ENCODE results near the gene SLC7A9.

SLC7A9 gene

DNA sequence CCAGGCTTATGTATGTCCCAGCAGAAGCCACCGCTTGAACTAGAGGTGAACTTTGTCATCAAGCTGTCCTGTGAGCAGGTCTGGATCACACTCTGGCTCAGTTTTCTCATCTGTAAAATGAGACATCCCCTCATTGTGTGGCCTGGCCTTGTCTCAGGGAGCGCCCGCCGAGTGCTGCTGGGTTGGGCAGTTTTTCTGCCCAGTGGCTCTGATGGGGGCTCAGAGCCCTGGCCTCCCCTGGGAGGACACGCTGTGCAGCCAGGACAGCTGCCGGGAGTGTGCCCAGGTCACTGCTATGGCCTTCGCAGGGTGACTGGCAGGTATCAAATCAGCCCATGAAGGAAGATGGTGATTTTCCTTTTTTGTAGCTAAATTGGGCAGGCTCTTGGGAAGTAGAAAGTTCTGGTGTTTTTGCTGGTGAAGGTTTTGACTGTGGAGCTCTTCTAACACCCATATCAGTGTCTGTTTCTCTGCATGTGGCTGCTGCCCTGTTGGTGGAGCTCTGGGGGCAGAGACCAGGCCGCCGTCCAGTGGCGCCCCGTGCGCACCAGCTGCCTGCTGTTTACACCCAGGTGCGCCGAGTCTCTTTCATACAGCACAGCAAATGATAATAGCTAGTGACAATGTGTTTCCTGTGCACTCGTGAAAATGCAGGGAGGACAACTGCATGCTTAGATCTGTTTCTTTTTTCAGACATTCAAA, 40.8 kb downstream of the SLC7A9 start:
- no peak for DNase-seq (ENCODE audit: low read depth)

DNA sequence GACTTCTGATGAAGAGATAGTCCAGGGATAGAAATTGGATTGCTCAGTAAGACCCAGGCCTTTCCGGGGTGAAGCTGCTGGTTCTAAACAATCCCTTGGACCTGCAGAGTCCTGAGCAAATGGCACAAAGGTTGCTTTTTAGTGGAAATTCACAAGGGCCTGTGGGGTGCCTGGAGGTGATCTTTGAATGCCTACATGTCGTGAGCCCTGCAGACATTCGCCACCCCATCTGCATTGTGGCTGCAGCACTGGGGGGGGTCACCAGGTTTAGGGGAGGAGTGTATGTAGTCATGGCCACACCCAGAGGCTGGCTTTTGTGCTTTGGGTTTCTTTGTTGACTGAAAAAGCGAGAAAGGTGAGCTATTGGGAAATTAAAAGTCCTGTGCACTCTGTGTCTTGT, 41.4 kb downstream of the SLC7A9 start:
- DNase-seq (ENCODE audit: low read depth): no peak

DNA sequence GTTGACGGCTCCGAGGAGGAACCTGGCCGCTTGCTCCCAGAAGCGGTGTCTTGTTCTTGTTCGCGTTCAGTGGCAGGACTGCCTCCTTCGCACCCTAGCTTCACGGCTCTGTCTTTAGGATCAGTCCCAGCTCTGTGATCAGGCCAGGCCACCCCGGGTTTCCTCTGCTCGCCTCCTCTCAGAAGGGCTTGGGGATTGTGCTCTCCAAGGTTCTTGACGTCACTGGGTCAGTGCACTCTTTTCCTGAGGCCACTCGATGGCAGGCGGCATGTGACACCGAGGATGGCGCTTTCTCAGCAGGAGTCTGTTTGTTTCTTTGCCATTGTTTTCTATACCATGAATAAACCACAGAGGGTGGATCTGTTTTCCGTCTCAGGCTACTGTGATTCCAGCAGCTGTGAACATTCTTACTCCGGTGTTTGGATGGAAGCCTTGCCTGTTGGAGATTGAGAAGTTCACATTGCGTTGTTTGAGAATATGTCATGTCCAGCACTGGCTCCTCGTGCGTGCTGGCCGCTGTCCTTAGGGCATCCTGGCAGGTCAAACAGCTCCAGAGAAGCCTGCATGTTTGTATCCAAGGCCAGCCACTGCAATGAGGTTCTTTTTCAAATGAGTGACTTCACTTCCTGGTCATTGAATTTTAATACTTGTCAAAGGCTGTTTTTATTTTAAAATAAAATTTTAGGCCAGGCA, 44.5 kb downstream of the SLC7A9 start:
- no peak for DNase-seq (ENCODE audit: low read depth)

DNA sequence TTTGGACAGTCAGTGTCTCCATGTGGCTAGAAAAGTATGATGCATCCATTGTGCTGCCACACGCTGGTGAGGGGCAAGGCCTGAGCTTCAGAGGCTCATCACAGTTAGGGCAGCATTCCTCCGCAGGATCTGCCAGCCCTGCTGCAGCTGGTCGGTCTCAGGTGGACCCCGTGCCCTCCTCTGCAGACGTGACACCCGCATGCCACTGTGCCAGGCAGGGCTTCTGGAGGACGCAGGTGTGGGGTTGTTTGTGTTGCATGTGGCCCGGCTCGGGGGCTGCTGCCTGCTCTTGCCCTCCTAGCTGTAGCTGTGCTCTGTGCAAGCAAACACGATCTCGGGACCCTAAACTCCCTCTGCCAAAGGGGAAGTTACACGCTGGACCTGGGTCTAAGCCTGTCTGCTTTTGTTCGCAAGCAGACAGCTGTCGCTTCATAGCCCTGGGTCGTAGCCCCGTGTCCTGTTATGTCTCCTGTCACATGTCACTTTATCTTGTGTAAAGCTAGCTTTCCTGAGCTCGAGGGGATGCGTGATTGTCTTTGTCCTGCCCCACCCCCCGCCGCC, 45.3 kb downstream of the SLC7A9 start:
- no peak for DNase-seq (ENCODE audit: low read depth)

DNA sequence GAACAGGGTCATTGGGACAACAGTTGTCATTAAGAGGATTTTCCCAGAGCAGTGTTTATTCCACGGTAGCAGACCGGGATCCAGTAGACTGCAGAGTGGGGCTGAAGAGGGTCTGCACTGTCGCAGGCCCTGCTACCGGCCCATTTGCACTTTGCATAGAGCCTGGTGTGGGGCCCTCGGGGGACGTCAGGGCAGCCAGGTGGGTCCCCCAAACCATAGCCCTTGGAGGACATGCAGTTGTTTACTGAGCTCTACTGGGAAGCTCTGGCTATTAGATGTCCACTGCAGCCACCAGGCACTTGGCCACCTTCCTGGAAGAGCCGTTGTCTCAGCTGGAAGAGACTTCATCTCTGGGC, 45.8 kb downstream of the SLC7A9 start:
- no peak for DNase-seq (ENCODE audit: low read depth)

DNA sequence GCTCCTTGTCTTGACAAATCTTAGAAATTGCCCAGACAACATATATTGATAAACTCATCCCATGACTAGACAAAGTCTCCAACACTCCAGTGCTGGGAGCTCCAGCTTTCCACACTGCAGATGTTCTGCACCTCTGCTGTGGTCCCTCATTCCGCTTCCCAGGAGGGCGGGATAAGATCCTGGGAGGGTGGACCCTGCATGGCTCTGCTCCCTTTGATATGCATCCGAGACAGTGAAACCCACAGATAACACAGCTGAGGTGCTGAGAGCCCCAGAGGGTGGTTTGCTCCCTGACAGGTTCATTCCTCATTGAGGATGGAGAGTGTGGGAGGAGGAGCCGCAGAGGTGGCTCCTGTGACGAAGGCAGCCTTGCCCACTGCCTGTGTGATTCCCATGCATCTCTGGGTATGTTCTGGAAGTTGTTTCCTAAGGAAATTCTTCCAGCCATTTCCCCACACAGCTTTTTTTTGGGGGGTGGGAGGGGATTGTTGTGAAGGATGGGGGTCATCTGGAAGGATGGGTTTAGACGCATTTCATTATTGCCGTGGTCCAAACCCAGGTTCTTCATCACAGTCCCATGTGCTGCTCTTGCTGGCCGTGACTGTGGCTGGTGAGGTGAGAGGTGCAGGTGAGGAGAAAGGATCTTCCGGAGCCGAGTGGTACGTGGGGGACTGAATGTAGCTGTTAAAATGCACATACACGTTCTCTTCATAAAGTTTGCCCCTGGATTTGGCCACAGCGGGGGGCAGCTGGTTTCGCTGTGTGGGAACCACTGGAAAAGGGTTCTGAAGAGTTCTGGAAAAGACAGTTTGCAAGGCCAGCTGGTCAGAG, 46.4 kb downstream of the SLC7A9 start:
- no peak for DNase-seq (ENCODE audit: low read depth)

DNA sequence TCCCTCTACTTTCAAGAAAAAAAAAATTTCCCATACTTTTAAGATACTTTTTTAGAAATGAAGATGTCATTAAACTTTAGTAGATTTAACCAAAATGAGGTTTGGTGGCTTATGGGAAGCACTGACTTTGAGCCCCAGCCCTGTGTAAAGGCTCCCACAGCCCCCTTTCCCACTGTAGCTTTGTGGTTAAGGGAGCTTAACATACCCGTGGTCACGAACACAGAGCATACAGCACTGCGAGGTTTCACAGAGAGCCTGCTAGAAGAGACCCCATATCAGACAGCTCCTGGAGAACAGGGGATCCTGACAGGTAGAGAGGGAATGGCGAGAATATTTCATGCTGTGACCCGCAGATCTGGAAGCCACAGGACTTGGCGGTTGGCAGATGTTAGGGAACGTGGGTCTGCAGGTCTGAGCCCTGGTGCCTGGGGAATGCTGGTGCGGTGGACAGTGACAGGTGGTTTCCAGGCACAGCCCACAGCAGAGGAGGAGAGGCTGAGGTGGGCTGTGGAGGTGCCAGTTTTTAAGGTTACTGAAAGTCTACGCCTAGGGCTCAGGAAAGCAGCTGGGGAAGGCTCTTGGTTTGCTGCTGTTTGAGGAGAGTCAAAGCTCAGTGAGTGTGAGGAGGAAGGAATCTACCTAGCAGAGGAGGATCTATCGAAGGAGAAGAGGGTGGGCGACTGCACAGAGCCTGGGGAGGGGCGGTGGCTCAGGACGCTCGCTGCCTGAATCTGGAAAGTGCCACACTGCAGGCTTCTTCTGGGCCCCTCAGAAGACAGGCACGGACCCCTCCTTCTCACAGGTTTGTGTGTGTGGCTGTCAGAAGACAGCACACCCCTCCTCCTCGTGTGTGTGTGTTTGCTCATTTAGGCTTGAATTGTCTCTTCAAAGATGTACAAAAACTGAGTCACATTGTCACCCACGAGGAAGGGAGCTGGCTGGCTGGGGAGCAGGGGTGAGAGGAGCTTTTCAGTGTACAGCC, 49.9 kb downstream of the SLC7A9 start:
- no peak for DNase-seq (ENCODE audit: low read depth)

DNA sequence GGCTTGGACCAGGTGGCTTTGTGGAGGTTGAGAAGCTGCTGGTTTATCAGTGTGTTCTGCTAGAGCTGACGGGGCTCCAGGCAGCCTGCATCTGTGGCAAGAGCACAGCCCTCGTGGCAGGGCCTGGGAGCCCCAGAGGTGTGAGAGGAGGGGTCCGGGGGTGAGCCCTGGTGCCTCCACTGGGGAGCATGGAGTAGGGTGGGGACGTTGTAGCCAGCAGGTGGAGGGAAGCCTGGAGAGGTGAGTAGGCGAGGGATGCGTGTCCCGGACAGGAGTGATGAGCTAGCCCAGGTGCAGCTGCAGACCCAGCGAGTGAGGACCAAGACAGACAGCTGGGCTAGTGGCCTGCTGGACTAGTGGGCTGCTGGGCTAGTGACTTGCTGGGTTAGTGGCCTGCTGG, 51.0 kb downstream of the SLC7A9 start:
- DNase-seq (ENCODE audit: low read depth): no peak

DNA sequence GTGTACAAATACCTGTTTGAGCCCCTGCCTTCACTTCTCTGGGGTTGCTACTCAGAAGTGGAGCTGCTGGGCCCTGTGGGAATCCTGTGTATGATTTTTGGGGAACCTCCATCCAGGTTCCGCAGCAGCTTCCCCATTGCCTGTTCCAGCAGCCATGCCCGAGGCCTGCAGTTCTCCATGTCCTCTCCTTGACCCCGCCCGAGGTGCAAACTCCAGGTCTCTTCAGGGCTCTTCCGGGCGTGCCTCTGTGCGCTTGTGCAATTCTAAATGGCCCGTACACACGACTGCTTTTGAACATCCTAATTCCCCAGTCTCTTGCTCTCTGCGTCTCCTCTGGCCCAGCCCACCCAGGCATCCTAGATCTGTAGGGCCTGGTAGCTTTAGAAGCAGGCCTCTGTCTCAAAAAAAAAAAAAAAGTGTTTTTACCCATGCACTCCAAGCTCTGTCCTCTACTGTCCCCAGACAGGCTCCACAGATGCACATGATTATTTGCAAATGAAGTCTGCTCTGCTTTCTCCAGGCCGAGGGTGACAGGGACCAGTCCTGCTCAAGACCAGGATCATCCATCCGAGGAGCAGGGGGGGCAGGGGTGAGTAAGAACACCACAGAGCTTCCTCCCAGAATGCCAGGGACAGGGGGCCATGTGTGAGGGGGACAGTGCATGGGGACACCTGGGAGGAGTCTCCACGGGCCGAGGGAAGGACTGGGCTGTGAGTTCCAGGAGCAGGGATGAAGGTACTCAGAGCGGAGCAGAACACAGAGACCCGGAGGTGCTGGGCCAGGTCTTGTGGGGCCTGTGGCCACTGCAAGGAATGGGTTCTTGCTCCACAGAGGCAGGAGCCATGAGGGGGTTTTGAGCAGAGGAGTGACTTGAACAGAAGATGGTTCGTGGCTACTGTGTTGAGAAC, 51.7 kb downstream of the SLC7A9 start:
- no peak for DNase-seq (ENCODE audit: low read depth)

DNA sequence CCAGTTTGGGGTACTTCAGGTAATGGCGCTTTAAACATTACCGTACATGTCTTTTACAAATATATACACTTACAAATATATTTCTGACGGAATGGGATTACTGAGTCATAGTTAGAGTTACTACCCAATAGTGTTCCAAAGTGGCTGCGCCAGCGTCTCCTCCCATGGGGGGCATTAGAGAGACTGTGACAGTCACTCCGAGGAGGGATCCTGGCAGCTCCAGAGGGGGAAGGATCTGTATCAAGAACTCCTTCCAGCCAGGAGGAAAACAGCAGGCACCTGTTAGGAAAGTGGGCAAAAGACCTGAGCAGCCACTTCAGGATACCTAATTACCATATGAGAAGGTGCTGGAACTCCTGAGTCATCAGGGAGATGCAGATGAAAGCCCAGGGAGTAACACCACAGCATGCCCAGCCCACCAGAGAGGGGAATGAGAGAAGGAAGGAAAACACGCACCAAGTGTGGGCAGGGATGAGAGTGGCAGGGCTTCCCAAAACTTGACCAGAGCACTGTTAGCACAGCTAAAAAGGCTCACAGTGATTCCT, 52.9 kb downstream of the SLC7A9 start:
- no peak for DNase-seq (ENCODE audit: low read depth)

DNA sequence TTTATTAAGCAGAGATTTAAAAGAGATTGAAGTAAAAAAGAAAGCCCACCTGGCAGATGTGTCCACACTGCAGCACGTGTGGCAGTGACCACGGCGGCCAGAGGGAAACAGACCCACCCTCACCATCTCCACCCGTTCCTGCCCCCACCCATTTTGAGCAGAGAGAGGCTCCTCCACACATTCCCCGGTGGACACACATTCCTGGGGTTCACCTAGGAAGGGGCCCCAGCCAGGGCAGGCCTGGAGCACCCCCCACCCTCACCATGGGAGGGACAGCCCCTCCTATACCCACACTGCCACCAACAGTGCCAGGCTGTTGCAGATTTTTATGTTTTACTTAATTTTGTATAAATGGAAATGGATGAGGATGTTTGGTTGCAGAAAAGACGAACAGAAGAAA, 54.9 kb downstream of the SLC7A9 start:
- DNase-seq (ENCODE audit: low read depth): no peak

DNA sequence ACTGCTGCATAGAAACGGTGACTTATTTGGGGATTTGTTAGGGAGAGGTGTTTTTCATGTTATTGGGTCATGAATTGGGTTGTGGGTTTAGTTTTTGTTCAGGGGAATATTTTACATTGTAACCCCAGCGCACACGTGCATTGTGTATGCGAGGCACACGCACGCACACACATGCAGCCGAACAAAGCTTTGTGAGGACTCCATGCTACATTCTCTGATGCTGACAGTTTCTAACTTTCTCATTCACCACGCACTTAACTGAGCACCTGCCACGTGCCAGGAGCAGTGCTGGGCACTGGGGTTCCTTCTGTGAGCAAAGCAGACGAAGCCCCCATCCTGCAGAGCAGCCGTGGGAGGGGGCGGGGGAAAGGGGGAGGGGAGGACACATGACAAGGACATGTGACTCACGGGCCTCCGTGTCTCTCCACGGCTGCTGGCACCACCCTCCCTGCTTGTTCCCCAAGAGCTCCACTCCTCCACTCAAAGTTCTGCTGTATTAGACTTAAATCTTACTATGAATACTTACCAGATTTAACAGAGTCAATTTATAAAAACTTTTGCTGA, 55.6 kb downstream of the SLC7A9 start:
- DNase-seq (ENCODE audit: low read depth): no peak

DNA sequence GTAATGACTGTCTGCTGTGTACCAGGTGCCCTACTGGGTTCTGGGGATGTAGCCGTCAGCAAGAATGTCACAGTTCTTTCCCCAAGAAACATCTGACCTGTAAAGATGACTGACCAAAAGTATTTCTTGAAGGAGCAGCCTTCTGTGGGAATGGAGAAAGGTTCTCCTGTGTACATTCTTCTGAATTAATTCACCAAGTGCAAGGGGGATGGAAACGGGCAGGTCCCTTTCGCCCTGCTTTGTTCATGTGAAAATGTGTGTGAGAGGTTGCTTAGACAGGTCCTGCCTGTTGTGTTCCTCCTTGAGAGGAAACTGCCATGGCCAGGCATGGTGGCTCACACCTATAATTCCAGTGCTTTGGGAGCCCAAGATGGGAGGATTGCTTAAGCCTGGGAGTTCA, 57.0 kb downstream of the SLC7A9 start:
- no peak for DNase-seq (ENCODE audit: low read depth)

DNA sequence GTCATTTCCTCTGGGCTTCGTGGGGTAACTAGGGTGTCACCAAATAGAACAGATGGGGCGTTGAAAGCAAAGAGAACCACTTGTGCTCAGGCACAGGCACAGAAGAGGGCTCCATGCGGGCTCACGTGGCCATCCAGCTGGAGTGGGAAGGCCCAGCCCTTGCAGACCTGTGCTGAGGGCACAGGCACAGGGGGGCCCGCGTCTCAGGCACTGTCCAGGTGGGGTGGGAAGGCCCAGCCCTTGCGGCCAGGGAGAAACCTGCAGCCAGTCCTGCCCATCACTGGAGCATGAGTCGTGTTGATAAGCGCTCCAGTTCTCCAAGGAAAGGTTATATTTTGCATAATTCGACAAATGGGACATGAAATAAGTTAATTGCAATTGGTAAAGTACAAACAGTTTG, 57.5 kb downstream of the SLC7A9 start:
- no peak for DNase-seq (ENCODE audit: low read depth)

DNA sequence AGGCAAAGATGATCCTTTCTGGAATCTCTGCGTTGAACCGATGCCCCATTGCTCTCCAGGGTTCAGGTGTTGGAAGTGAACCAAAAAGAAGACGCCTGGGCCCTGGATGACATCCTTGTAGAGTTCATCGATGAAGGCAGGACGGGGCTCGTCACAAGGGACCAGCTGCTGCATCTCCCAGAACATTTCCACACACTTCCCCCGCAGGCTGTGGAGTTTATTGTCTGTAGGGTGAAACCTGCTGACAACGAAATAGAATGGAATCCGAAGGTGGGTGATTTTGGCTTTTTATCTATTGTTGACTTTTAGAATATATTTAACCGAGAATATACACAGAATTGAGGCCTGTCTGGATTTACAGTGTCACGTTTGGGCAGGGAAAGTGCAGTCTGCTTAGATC, 58.4 kb downstream of the SLC7A9 start:
- DNase-seq (ENCODE audit: low read depth): no peak

DNA sequence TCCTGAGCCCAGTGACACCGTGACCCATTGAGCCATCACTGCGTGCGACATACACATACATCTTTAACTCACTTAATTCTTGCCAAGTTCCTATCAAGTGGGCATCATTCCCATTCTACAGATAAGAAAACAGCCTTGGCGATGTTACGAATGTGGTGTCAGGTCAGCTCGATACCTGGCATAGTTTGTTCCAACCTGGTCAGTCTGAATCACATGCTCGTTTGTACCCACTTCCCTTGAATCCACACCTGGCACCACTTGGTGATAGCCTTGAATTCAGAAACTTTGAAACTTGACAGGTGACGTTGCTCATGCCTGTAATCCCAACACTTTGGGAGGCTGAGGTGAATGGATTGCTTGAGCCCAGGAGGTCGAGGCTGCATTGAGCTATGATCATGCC, 59.1 kb downstream of the SLC7A9 start:
- DNase-seq (ENCODE audit: low read depth): no peak

DNA sequence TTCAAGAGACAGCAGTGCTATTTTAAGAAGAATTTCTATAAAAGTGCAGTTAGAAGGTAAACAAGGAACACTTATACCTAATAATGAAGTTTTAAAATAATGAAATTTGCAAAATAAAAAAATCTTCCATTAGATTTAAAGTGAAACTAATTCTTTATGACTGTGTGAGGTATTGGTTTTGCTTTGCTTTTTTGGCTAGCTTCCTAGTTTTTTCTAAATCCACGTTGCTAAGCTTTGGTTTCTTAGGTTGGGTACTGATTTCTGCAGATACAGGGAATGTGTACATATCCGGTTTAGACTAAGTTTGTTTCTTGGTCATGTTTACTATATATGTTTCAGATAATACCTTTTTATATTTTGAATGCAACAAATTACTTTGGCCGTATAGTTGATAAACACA, 59.8 kb downstream of the SLC7A9 start:
- DNase-seq (ENCODE audit: low read depth): no peak

DNA sequence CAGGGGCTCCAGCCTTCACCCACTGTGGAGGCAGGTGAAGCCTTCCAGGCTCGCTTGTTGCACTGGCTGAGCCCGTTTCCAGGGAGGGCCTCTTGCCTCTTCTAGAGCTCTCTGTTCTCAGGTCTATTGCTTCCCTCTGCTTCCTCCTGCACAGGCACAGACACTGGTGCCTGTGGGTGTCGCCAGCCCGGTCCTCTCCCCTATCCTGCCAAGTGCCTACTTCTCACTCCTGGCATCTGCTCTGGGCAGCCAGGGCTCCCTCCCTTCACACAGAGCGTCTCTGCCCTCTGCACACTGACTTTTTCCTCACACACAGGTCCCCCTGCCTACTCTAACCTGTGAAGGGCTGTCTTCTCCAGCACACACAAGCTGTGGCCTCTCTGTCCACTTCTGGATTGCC, 60.3 kb downstream of the SLC7A9 start:
- DNase-seq (ENCODE audit: low read depth): no peak

DNA sequence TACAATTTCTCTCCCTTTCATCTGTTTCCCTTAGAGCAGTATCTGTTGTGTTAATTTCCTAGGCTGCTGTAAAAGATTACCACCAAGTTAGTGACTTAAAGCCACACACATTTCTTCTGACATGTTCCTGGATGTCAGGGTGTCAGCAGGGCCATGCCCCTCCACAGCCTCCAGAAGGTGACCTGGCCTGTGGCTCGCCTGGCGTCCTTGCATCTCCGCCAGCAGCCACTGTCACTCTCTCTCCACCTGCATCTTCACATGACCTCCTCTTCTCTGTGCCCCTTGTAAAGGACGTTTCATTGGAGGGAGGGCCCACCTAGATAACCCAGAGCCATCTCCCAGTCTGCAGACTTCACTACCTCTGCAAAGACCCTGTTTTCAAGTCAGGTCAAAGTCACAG, 61.3 kb downstream of the SLC7A9 start:
- no peak for DNase-seq (ENCODE audit: low read depth)

DNA sequence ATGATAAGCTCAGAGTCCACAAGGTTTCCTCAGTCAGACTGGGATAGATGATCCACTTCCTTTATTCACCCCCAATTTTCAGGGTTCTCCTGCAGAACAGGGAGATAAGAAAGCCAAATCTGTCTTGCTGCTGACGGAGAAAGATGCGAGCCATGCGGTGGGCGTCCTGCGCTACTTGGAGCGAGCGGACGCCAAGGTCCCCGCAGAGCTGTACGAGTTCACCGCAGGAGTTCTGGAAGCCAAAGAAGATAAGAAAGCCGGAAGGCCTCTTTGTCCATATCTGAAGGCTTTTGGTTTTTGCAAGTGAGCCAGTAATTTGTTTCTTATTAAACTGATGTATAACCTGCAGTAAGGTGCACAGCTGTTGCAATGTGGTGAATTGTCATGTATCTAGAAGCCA, 66.7 kb downstream of the SLC7A9 start:
- DNase-seq (ENCODE audit: low read depth): no peak

All from GM04503 (cell line).